Neural cell (in vitro differentiated cells): Measurements from ENCODE around the gene SSBP3.

ENCODE experiments used
- EP300 ChIP-seq: fragments of 450-650 bp; conservative IDR thresholded peaks from 2 replicates; pipeline ENCODE4 v1.6.1; 2014; ENCODE audit warnings: antibody characterized with exemption, mild to moderate bottlenecking, moderate library complexity; ENCODE audit not compliant: poor library complexity, severe bottlenecking
- POLR2AphosphoS5 ChIP-seq: IDR thresholded peaks from 2 replicates; pipeline ENCODE4 v1.6.1; 2012
- TAF1 ChIP-seq: IDR thresholded peaks from 2 replicates; pipeline ENCODE4 v1.6.1; 2012; ENCODE audit warnings: low read depth
- TF ChIP-seq, protein P1 (sequence below): fragments of 450-650 bp; IDR thresholded peaks from 2 replicates; pipeline ENCODE4 v1.5.1; 2014; ENCODE audit warnings: antibody characterized with exemption, mild to moderate bottlenecking, moderate library complexity; ENCODE audit not compliant: poor library complexity, severe bottlenecking

GRCh38 chr1:54268762-54269297 is 137.4 kb downstream of the SSBP3 start:
- TF ChIP-seq, protein P1, sequence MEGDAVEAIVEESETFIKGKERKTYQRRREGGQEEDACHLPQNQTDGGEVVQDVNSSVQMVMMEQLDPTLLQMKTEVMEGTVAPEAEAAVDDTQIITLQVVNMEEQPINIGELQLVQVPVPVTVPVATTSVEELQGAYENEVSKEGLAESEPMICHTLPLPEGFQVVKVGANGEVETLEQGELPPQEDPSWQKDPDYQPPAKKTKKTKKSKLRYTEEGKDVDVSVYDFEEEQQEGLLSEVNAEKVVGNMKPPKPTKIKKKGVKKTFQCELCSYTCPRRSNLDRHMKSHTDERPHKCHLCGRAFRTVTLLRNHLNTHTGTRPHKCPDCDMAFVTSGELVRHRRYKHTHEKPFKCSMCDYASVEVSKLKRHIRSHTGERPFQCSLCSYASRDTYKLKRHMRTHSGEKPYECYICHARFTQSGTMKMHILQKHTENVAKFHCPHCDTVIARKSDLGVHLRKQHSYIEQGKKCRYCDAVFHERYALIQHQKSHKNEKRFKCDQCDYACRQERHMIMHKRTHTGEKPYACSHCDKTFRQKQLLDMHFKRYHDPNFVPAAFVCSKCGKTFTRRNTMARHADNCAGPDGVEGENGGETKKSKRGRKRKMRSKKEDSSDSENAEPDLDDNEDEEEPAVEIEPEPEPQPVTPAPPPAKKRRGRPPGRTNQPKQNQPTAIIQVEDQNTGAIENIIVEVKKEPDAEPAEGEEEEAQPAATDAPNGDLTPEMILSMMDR = no peak
- no peak for TF ChIP-seq POLR2AphosphoS5
- no peak for TF ChIP-seq TAF1
- no peak for TF ChIP-seq EP300
